ENCODE data around the gene FZR1.
"Not testable (repeated sequence)": the region's sequence is repeated elsewhere in the genome, so short reads cannot be mapped to it uniquely, and the experiment has no call there.

Gene FZR1

DNA sequence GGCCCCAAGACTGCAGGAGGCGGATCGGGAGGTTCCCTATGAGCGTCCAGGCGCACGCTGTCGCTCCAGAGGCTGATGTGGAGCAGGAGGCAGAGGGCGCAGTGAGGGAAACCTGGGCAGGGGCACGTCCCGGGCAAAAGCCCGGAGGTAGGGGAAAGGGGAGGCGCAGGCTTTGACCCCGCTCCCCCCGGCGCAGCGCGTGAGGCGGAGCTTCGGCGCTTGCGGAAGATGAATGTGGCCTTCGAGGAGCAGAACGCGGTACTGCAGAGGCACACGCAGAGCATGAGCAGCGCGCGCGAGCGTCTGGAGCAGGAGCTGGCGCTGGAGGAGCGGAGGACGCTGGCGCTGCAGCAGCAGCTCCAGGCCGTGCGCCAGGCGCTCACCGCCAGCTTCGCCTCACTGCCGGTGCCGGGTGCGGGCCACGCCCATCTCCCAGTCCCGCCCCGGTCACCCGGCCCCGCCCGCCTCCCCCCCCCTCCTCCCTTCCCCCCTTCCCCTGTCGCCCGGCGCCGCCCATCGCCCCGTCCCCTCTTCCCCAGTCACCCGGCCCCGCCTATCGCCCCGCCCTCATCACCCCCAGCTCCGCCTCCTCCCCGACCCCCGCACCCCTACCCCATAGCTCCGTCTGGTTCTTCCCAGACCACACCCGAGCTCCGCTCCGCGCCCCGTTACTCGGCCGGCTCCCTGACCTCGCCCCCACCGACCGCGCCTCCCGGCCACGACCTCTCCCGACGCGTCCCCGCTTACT lies 70.8 kb downstream of the FZR1 start:
- H3K4me3 ChIP-seq (ENCODE audit: low read depth, low read length): peak overlapping the region; percentile 10
- DNase-seq (ENCODE audit: low read depth, low spot score): peak; percentile 67
- in situ Hi-C loops (cut with HindIII; ENCODE audit: low sequenced_read_pairs): no loop called here
- TF ChIP-seq CTCF (IDR thresholded peaks at IDR 0.05; ENCODE audit: low read depth, low read length): no peak

GRCh38 chr19:3577723-3578344 lies 71.7 kb downstream of the FZR1 start:
- in situ Hi-C loops (cut with HindIII; ENCODE audit: low sequenced_read_pairs): no loop called here
- TF ChIP-seq CTCF (IDR thresholded peaks at IDR 0.05; ENCODE audit: low read depth, low read length): no peak
- DNase-seq (ENCODE audit: low read depth, low spot score): no peak
- no peak overlapping the region for H3K4me3 ChIP-seq (ENCODE audit: low read depth, low read length)

DNA sequence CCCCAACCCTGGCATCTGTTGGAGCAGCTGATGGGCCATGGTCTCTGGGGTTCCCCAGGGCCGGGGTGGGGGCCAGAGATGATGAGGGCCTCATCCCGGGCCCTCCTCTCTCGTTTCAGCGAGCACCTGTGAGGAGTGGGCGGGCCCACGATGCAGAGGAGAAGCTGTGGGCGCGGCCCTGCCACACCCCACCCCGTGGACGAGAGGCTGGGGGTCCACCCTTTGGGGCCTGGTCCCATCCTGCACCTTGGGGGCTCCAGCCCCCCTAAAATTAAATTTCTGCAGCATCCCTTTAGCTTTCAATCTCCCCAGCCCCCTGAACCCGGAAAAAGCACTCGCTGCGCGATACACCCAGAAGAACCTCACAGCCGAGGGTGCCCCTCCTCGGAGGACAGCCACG lies 72.3 kb downstream of the FZR1 start:
- TF ChIP-seq CTCF (IDR thresholded peaks at IDR 0.05; ENCODE audit: low read depth, low read length): no peak
- H3K4me3 ChIP-seq (ENCODE audit: low read depth, low read length): no peak overlapping the region
- in situ Hi-C loops (cut with HindIII; ENCODE audit: low sequenced_read_pairs): no loop called here
- no peak for DNase-seq (ENCODE audit: low read depth, low spot score)

DNA sequence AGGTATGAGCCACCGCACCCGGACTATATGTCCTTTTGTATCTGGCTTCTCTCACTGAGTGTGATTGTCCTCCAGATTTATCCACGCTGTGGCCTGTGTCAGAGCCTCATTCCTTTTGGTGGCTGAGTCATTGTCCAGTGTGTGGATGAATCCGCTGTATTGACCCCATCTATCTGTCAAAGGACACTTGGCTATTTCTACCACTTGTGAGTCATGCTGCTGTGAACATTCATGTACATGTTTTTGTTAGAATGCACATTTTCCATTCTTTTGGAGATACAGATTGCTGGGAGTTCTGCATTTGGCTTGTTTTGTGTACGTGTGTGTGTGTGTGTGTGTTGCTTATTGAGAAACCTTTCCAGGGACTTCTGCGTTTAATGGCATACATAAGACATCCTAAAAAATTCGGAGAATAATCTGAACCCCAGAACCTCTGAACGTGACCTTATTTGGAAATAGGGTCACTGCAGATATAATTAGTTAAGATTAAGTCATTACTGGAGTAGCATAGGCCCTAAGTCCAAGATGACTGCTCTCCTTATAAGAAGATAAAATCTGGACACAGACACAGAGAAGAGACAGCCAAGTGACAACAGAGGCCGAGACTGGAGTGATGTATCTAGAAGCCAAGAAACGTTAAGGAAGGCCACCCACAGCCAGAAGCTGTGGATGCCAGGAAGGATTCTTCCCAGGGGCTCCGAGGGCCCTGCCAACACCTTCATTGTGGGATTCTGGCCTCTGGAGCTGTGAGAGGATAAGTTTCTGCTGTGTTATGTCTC lies 74.2 kb downstream of the FZR1 start:
- no peak overlapping the region for H3K4me3 ChIP-seq (ENCODE audit: low read depth, low read length)
- DNase-seq (ENCODE audit: low read depth, low spot score): peak; percentile 93
- in situ Hi-C loops (cut with HindIII; ENCODE audit: low sequenced_read_pairs): no loop called here
- no peak for TF ChIP-seq CTCF (IDR thresholded peaks at IDR 0.05; ENCODE audit: low read depth, low read length)

DNA sequence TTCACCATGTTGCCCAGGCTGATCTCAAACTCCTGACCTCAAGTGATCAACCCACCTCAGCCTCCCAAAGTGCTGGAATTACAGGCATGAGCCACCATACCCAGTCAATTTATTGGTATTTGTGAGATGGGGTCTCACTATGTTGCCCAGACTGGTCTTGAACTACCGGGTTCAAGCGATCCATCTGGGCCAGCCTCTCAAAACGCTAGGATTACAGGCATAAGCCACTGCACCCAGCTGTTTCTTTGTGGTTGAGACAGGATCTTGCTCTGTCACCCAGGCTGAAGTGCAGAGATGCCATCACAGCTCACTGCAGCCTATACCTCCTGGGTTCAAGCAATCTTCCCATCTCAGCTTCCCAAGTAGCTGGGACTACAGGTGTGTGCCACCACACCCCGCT lies 75.7 kb downstream of the FZR1 start:
- in situ Hi-C loops (cut with HindIII; ENCODE audit: low sequenced_read_pairs); DNase-seq (ENCODE audit: low read depth, low spot score); H3K4me3 ChIP-seq (ENCODE audit: low read depth, low read length): not testable (repeated sequence)

DNA sequence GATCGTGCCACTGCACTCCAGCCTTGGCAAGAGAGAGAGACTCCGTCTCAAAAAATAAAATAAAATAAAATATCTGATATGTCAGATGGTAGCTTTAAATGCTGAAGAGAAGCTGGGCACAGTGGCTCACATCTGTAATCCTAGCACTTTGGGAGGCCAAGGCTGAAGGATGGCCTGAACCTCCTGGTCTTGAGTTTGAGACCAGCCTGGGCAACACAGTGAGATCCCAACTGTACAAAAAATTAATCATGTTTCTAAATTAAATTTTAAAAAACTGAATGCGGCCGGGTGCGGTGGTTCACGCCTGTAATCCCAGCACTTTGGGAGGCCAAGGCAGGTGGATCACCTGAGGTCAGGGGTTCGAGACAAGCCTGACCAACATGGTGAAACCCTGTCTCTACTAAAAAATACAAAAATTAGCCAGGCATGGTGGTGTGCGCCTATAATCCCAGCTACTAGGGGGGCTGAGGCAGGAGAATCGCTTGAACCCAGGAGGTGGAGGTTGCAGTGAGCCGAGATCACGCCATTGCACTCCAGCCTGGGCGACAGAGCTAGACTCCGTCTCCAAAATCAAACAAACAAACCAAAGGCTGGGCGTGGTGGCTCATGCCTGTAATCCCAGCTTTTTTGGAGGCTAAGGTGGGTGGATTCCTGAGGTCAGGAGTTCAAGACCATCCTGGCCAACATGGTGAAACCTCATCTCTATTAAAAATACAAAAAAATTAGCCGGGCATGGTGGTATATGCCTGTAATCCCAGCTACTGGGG lies 78.1 kb downstream of the FZR1 start:
- H3K4me3 ChIP-seq (ENCODE audit: low read depth, low read length); in situ Hi-C loops (cut with HindIII; ENCODE audit: low sequenced_read_pairs); DNase-seq (ENCODE audit: low read depth, low spot score): not testable (repeated sequence)

- peak within 1 kb of the TSS; percentile 36 for H3K4me3 ChIP-seq (ENCODE audit: low read depth, low read length)
- in situ Hi-C loops (cut with HindIII; ENCODE audit: low sequenced_read_pairs): no loop called here
- no peak for TF ChIP-seq CTCF (IDR thresholded peaks at IDR 0.05; ENCODE audit: low read depth, low read length)
- no peak for DNase-seq (ENCODE audit: low read depth, low spot score)
Measured at GRCh38 chr19:3585301-3586126, 79.4 kb downstream of the FZR1 start, which contains the start of gene GIPC3. GIPC3 (plus strand) TSS chr19:3585478; CDS start chr19:3585598, 120 bp downstream.
